22Rv1 (cell line): ENCODE data around the gene BCL2L11.

Experiments
- CTCF ChIP-seq: fragments of 450-650 bp; IDR thresholded peaks from 2 replicates; pipeline ENCODE4 v1.5.1; 2017; ENCODE audit warnings: mild to moderate bottlenecking
- ZFX ChIP-seq: fragments of 450-650 bp; IDR thresholded peaks from 2 replicates; pipeline ENCODE4 v1.6.1; 2017; ENCODE audit warnings: antibody characterized with exemption, borderline replicate concordance

GRCh38 chr2:111127351-111127750, 6.6 kb downstream of the BCL2L11 start:
- TF ChIP-seq CTCF (no peak), ZFX (no peak)
